GM12872 (cell line): ENCODE measurements around the gene PHF8.

Experiments
- TF ChIP-seq, protein P1 (sequence below): IDR thresholded peaks from 3 replicates; pipeline ENCODE4 v1.5.1; 2011; ENCODE audit warnings: low read depth, mild to moderate bottlenecking, low read length, moderate library complexity; ENCODE audit not compliant: insufficient read depth

PHF8 gene

GRCh38 chrX:54024350-54024749 lies 19.9 kb downstream of the PHF8 start:
- TF ChIP-seq, protein P1, sequence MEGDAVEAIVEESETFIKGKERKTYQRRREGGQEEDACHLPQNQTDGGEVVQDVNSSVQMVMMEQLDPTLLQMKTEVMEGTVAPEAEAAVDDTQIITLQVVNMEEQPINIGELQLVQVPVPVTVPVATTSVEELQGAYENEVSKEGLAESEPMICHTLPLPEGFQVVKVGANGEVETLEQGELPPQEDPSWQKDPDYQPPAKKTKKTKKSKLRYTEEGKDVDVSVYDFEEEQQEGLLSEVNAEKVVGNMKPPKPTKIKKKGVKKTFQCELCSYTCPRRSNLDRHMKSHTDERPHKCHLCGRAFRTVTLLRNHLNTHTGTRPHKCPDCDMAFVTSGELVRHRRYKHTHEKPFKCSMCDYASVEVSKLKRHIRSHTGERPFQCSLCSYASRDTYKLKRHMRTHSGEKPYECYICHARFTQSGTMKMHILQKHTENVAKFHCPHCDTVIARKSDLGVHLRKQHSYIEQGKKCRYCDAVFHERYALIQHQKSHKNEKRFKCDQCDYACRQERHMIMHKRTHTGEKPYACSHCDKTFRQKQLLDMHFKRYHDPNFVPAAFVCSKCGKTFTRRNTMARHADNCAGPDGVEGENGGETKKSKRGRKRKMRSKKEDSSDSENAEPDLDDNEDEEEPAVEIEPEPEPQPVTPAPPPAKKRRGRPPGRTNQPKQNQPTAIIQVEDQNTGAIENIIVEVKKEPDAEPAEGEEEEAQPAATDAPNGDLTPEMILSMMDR: no peak

GRCh38 chrX:54012830-54013500 lies 31.3 kb downstream of the PHF8 start:
- TF ChIP-seq, protein P1: no peak

GRCh38 chrX:54007682-54008081 lies 36.6 kb downstream of the PHF8 start:
- TF ChIP-seq, protein P1: no peak

DNA sequence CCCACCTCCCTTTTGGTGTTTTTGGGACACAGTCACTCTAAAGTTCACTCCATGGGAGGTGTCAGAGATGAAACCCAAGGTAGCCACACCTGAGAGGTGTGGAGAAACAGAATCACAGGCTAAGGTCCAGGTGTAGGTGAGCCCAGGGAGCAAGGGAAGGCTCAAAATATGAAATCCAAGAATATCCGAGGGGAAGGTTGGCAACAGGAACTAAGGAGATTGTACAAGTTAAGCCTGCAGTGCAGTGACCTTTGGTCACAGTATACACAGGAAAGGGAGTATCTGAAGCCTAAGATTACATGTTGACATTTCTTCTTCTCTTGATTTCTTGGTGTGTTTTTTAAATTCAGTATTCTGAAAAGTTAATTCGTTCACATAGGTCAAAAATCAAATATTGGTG lies 46.5 kb downstream of the PHF8 start:
- TF ChIP-seq, protein P1: no peak

GRCh38 chrX:53992589-53992988 lies 51.7 kb downstream of the PHF8 start:
- TF ChIP-seq, protein P1: no peak

GRCh38 chrX:53990171-53990570 lies 54.1 kb downstream of the PHF8 start:
- TF ChIP-seq, protein P1: no peak

DNA sequence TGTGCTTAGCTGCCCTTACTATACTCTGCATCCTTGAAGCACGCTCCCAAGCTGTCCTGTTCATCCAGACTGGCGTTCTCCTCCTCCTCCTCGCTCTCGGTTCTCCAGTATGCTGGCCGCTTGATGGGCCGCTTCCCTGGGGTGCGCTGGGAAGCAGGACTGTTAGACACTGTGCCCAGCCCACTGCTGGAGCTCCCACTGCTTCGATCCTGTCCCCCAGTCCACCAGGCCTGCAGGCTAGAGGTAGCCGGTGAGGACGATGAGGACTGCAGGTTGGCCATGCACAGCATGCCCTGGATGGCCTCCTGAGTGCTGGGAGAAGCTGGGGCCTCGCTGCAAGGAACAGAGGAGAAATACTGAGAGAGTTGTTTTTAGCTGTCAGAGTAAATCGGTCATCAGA lies 59.4 kb downstream of the PHF8 start:
- TF ChIP-seq, protein P1: no peak
